K562 (cell line): ENCODE measurements around the gene GUCY2C.

Experiments used
- CTCF ChIP-seq, 3 experiments: IDR thresholded peaks in 2 of 3; conservative IDR thresholded peaks in 1 of 3; 2 replicates each; pipeline ENCODE4 v1.5.1; 2011 to 2012; ENCODE audit warnings: low read length in 3 of 3, mild to moderate bottlenecking in 3 of 3, control low read depth in 2 of 3, improper control_type of control experiment in 1 of 3, inconsistent platforms in 1 of 3, low read depth in 1 of 3, mixed read lengths in 1 of 3, moderate library complexity in 1 of 3; ENCODE audit not compliant: insufficient read depth in 2 of 3
- ELF1 ChIP-seq: fragments of 200-800 bp; sonication (Bioruptor generic); IDR thresholded peaks from 2 replicates; pipeline ENCODE4 v1.6.1; 2016; ENCODE audit warnings: missing genetic modification characterization, missing compliant biosample characterization
- EP300 ChIP-seq: IDR thresholded peaks from 2 replicates; pipeline ENCODE4 v1.6.1; 2012; ENCODE audit warnings: low read length, improper control_type of control experiment
- EZH2 ChIP-seq: IDR thresholded peaks from 2 replicates; pipeline ENCODE4 v1.6.1; 2012; ENCODE audit warnings: low read depth, mild to moderate bottlenecking, inconsistent platforms, low read length, borderline replicate concordance
- FOXM1 ChIP-seq, 2 experiments: fragments of 450-650 bp in 1 of 2; sonication (generic) in 1 of 2; formaldehyde crosslinking in 1 of 2; IDR thresholded peaks; 2 replicates each; pipeline versions ENCODE4 v1.6.1 to v1.9.0; 2017 to 2022; ENCODE audit warnings: low read depth in 2 of 2, mild to moderate bottlenecking in 2 of 2, missing genetic modification reagents in 1 of 2, moderate library complexity in 1 of 2
- POLR2A ChIP-seq: fragments of 450-650 bp; conservative IDR thresholded peaks from 2 replicates; pipeline ENCODE4 v1.6.1; 2016
- POLR2AphosphoS5 ChIP-seq: IDR thresholded peaks from 2 replicates; pipeline ENCODE4 v1.6.1; 2011; ENCODE audit warnings: mild to moderate bottlenecking, low read depth, low read length, moderate library complexity; ENCODE audit not compliant: control insufficient read depth, insufficient read depth
- ZBTB17 ChIP-seq: fragments of 450-650 bp; formaldehyde crosslinking; IDR thresholded peaks from 2 replicates; pipeline ENCODE4 v1.4.0; 2020; ENCODE audit warnings: mild to moderate bottlenecking
- ZNF134 ChIP-seq: fragments of 250-450 bp; sonication (Bioruptor Pico); conservative IDR thresholded peaks from 2 replicates; pipeline ENCODE4 v1.4.0; 2020
- TF ChIP-seq, protein P1 (sequence below): sonication (generic); formaldehyde crosslinking; IDR thresholded peaks from 2 replicates; pipeline ENCODE4 v1.8.1; 2022; ENCODE audit warnings: missing genetic modification reagents
- TF ChIP-seq, protein P2 (sequence below), 2 experiments: fragments of 250-450 bp in 1 of 2; fragments of 450-650 bp in 1 of 2; sonication (Bioruptor Pico) in 1 of 2; IDR thresholded peaks; 2 replicates each; pipeline versions ENCODE4 v1.6.1 to v1.8.0; 2016 to 2021; ENCODE audit warnings: mild to moderate bottlenecking in 2 of 2, moderate library complexity in 2 of 2, missing compliant biosample characterization in 1 of 2, missing genetic modification characterization in 1 of 2

DNA sequence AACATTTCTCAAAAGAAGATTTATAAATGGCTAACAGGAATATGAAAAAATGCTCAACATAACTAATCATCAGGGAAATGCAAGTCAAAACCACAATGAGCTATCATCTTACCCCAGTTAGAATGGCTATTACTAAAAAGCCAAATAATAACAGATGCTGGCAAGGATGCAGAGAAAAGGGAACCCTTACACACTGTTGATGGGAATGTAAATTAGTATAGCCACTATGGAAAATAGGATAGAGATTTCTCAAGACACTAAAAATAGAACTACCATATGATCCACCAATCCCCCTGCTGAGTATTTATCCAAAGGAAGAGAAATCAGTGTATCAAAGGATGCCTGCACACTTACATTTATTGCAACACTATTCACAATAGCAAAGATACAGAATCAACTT, 58.3 kb downstream of the GUCY2C start:
- TF ChIP-seq POLR2A (no peak), CTCF (IDR thresholded peaks at IDR 0.05 in 2 of 3, conservative IDR thresholded peaks at IDR 0.05 in 1 of 3; ENCODE audit: insufficient read depth in 2 of 3, low read depth in 1 of 3, low read length in 3 of 3) (no peak), EZH2 (no peak), ZBTB17 (CRISPR knock-in tag) (no peak), EP300 (no peak), ELF1 (tag) (no peak), POLR2AphosphoS5 (no peak), FOXM1 (IDR thresholded peaks at IDR 0.05; ENCODE audit: low read depth) (no peak), FOXM1 (CRISPR knock-in tag; IDR thresholded peaks at IDR 0.05; ENCODE audit: low read depth) (no peak), ZNF134 (CRISPR knock-in tag) (no peak)
- TF ChIP-seq, protein P1, sequence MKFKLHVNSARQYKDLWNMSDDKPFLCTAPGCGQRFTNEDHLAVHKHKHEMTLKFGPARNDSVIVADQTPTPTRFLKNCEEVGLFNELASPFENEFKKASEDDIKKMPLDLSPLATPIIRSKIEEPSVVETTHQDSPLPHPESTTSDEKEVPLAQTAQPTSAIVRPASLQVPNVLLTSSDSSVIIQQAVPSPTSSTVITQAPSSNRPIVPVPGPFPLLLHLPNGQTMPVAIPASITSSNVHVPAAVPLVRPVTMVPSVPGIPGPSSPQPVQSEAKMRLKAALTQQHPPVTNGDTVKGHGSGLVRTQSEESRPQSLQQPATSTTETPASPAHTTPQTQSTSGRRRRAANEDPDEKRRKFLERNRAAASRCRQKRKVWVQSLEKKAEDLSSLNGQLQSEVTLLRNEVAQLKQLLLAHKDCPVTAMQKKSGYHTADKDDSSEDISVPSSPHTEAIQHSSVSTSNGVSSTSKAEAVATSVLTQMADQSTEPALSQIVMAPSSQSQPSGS (CRISPR knock-in tag), result no peak
- TF ChIP-seq, protein P2, sequence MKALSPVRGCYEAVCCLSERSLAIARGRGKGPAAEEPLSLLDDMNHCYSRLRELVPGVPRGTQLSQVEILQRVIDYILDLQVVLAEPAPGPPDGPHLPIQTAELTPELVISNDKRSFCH (CRISPR knock-in tag; IDR thresholded peaks at IDR 0.05), result no peak
- TF ChIP-seq, protein P2 (tag; IDR thresholded peaks at IDR 0.05), result no peak
